ENCODE measurements around the gene TNF. TPM values are rescaled to one million over a fixed set of nuclear protein-coding genes. Genes with fewer than 3 reads are reported as not detected.

The TNF gene
- total RNA-seq, 1 experiment from 2014 or later, result not detected

GRCh38 chr6:31577579-31577966, 2.2 kb downstream of the TNF start:
- no peaks in the 10 kb centered on the region for H3K79me1 ChIP-seq (ENCODE audit: insufficient read depth, low read depth, low read length, poor library complexity, severe bottlenecking)
- no peak overlapping the region for H3K4me2 ChIP-seq (ENCODE audit: insufficient read depth, insufficient read length, low read length)
- H3K18ac ChIP-seq (ENCODE audit: insufficient read length, low read depth, low read length), result no peak overlapping the region
- H3K9me3 ChIP-seq (ENCODE audit: control insufficient read depth, low read depth, low read length), result no peaks in the 10 kb centered on the region
- no peak overlapping the region for H2AK5ac ChIP-seq (ENCODE audit: insufficient read length, low read length)
- peaks cover 11% of the 10 kb centered on the region for H3K23me2 ChIP-seq (ENCODE audit: insufficient read length, low read depth, low read length, poor library complexity, severe bottlenecking)
- no peaks in the 10 kb centered on the region for H4K20me1 ChIP-seq (ENCODE audit: control insufficient read depth, insufficient read depth, insufficient read length)
- no peak overlapping the region for H4K5ac ChIP-seq (ENCODE audit: insufficient read length, low read depth, low read length)
- no peak overlapping the region for H3K23ac ChIP-seq (ENCODE audit: insufficient read length, low read depth, low read length)
- no peak overlapping the region for H4K91ac ChIP-seq (ENCODE audit: insufficient read length, low read depth, low read length)
- H3K79me2 ChIP-seq (ENCODE audit: insufficient read depth, low read length), result no peaks in the 10 kb centered on the region
- H3K4ac ChIP-seq (ENCODE audit: low read depth, low read length), result no peak overlapping the region
- no peak overlapping the region for H3T11ph ChIP-seq (ENCODE audit: low read length)
- H3K9me3 Mint-ChIP-seq, result no peaks in the 10 kb centered on the region; a peak in 2 of 5 replicates
- peaks cover 47% of the 10 kb centered on the region for H3K27me3 Mint-ChIP-seq (ENCODE audit: low read depth)
- H3K27ac ChIP-seq (ENCODE audit: insufficient read length, low read depth, low read length), result no peak overlapping the region
- H3K4me1 Mint-ChIP-seq, result peaks cover 37 to 41% of the 10 kb centered on the region in 2 experiments
- H3K27me3 ChIP-seq (ENCODE audit: insufficient read depth, low read length), result no peaks in the 10 kb centered on the region
- no peak overlapping the region for H3K14ac ChIP-seq (ENCODE audit: insufficient read depth, low read length)
- WGBS (ENCODE audit: extremely low coverage, insufficient read length, low lambda C conversion rate), result no CpG with 5 or more reads among the region's 3 CpGs
- H2BK120ac ChIP-seq (ENCODE audit: low read depth, low read length, poor library complexity, severe bottlenecking), result no peak overlapping the region
- no peak for DNase-seq
- H3K9ac ChIP-seq (ENCODE audit: extremely low read depth, insufficient read length, low read length), result no peak overlapping the region
- H2BK12ac ChIP-seq (ENCODE audit: insufficient read length, low read depth, low read length), result no peak overlapping the region
- H2BK15ac ChIP-seq (ENCODE audit: low read depth, low read length), result no peak overlapping the region
- H2BK5ac ChIP-seq (ENCODE audit: insufficient read length, low read length), result no peak overlapping the region
- H4K8ac ChIP-seq (replicated peaks; ENCODE audit: insufficient read length, low read depth, low read length), result no peak overlapping the region
- H3K4me1 ChIP-seq (ENCODE audit: insufficient read depth, low read length), result peaks cover 2% of the 10 kb centered on the region; the same call in 1 of the 2 replicates
- no peak overlapping the region for H3K56ac ChIP-seq (ENCODE audit: insufficient read length, low read depth, low read length)
- H2AFZ ChIP-seq (ENCODE audit: low read length), result no peak overlapping the region
- H2BK20ac ChIP-seq (ENCODE audit: low read depth, low read length, poor library complexity, severe bottlenecking), result no peak overlapping the region
- H3K4me3 Mint-ChIP-seq, result no peak overlapping the region
- H3K36me3 Mint-ChIP-seq (ENCODE audit: insufficient read depth in 1 of 3, low read depth in 3 of 3), result no peaks in the 10 kb centered on the region
- no peak overlapping the region for H3K27ac Mint-ChIP-seq
- no peak for TF ChIP-seq CTCF (conservative IDR thresholded peaks at IDR 0.05)
